ENCODE results near the gene THSD4.

Gene THSD4

DNA sequence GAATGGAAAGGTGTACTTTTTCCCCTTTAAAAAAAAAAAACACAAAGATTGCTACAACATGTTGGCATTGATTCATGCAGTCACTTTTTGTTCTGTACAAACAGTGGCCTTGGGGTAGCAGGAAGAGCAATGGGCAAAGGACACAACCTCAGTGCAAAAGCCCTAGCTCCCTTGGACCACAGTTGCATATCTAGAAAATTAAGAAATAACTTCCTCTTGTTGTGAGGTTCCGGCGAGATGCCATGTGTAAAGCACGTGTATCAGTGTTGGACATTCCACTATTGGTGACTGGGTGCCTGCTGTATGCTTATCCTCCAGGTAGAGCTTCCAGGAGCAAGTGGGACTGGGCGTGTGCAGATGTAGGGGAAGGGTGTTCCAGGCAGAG lies 164.5 kb downstream of the THSD4 start:
- Histone ChIP-seq H3K79me2 (ENCODE audit: insufficient read depth, low read length) (no peaks in the 10 kb centered on the region), H3K4me3 (ENCODE audit: low read depth, low read length, poor library complexity, severe bottlenecking) (no peak overlapping the region), H3K4me2 (ENCODE audit: low read length) (no peak overlapping the region), H3K27me3 (ENCODE audit: insufficient read depth, low read length) (no peaks in the 10 kb centered on the region), H3K9me3 (ENCODE audit: low read length) (no peaks in the 10 kb centered on the region), H4K20me1 (ENCODE audit: insufficient read depth, low read length) (no peaks in the 10 kb centered on the region), H3K36me3 (ENCODE audit: insufficient read depth, low read length) (no peaks in the 10 kb centered on the region), H3K9me2 (ENCODE audit: low read depth, low read length) (no peaks in the 10 kb centered on the region), H3K9ac (ENCODE audit: low read length) (no peak overlapping the region), H3F3A (ENCODE audit: insufficient read depth, low read length) (no peaks in the 10 kb centered on the region), H2AFZ (ENCODE audit: low read length) (no peak overlapping the region), H3K4me1 (ENCODE audit: insufficient read depth, low read length, severe bottlenecking) (no peaks in the 10 kb centered on the region), H3K27ac (ENCODE audit: low read depth, low read length, poor library complexity, severe bottlenecking) (no peak overlapping the region)
- TF ChIP-seq, protein P1, sequence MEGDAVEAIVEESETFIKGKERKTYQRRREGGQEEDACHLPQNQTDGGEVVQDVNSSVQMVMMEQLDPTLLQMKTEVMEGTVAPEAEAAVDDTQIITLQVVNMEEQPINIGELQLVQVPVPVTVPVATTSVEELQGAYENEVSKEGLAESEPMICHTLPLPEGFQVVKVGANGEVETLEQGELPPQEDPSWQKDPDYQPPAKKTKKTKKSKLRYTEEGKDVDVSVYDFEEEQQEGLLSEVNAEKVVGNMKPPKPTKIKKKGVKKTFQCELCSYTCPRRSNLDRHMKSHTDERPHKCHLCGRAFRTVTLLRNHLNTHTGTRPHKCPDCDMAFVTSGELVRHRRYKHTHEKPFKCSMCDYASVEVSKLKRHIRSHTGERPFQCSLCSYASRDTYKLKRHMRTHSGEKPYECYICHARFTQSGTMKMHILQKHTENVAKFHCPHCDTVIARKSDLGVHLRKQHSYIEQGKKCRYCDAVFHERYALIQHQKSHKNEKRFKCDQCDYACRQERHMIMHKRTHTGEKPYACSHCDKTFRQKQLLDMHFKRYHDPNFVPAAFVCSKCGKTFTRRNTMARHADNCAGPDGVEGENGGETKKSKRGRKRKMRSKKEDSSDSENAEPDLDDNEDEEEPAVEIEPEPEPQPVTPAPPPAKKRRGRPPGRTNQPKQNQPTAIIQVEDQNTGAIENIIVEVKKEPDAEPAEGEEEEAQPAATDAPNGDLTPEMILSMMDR (IDR thresholded peaks at IDR 0.05; ENCODE audit: low read length): no peak
- TF ChIP-seq EZH2 (IDR thresholded peaks at IDR 0.05; ENCODE audit: borderline replicate concordance, low read length): no peak

DNA sequence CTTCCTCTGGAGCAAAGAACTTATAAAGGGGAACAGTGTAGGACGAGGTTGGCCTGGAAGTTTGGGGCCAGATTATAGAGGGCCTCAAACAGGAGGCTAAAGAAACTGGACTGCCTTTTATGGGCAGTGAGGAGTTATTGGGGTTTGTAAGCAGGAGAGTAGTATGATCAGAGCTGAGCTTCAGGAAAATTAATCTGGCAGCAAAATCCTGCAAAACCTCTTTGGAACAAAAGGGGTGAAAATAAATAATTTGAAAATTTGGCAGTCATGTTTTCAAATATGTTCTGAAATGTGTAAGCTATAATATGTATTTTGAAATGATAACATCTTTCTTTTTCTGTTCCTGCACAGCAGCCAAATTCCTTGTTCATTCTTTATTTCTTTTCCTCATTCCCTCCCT lies 164.9 kb downstream of the THSD4 start:
- Histone ChIP-seq H2AFZ (ENCODE audit: low read length) (no peak overlapping the region), H4K20me1 (ENCODE audit: insufficient read depth, low read length) (no peaks in the 10 kb centered on the region), H3K9ac (ENCODE audit: low read length) (no peak overlapping the region), H3K4me2 (ENCODE audit: low read length) (no peak overlapping the region), H3F3A (ENCODE audit: insufficient read depth, low read length) (no peaks in the 10 kb centered on the region), H3K27ac (ENCODE audit: low read depth, low read length, poor library complexity, severe bottlenecking) (no peak overlapping the region), H3K4me1 (ENCODE audit: insufficient read depth, low read length, severe bottlenecking) (no peaks in the 10 kb centered on the region), H3K36me3 (ENCODE audit: insufficient read depth, low read length) (no peaks in the 10 kb centered on the region), H3K4me3 (ENCODE audit: low read depth, low read length, poor library complexity, severe bottlenecking) (no peak overlapping the region), H3K27me3 (ENCODE audit: insufficient read depth, low read length) (no peaks in the 10 kb centered on the region), H3K79me2 (ENCODE audit: insufficient read depth, low read length) (no peaks in the 10 kb centered on the region), H3K9me2 (ENCODE audit: low read depth, low read length) (no peaks in the 10 kb centered on the region), H3K9me3 (ENCODE audit: low read length) (no peaks in the 10 kb centered on the region)
- TF ChIP-seq, protein P1 (IDR thresholded peaks at IDR 0.05; ENCODE audit: low read length): no peak
- TF ChIP-seq EZH2 (IDR thresholded peaks at IDR 0.05; ENCODE audit: borderline replicate concordance, low read length): no peak

GRCh38 chr15:71281256-71281655 lies 166.0 kb downstream of the THSD4 start:
- H3K4me2 ChIP-seq (ENCODE audit: low read length): no peak overlapping the region

More at GRCh38 chr15:71281256-71281655, 166.0 kb downstream of the THSD4 start:
- no peaks in the 10 kb centered on the region for H3K4me1 ChIP-seq (ENCODE audit: insufficient read depth, low read length, severe bottlenecking)
- no peaks in the 10 kb centered on the region for H3K9me3 ChIP-seq (ENCODE audit: low read length)
- no peaks in the 10 kb centered on the region for H3K79me2 ChIP-seq (ENCODE audit: insufficient read depth, low read length)
- H3K9ac ChIP-seq (ENCODE audit: low read length): no peak overlapping the region
- H2AFZ ChIP-seq (ENCODE audit: low read length): no peak overlapping the region
- no peaks in the 10 kb centered on the region for H3K36me3 ChIP-seq (ENCODE audit: insufficient read depth, low read length)
- no peak overlapping the region for H3K4me3 ChIP-seq (ENCODE audit: low read depth, low read length, poor library complexity, severe bottlenecking)
- no peaks in the 10 kb centered on the region for H3F3A ChIP-seq (ENCODE audit: insufficient read depth, low read length)
- no peak overlapping the region for H3K27ac ChIP-seq (ENCODE audit: low read depth, low read length, poor library complexity, severe bottlenecking)
- H3K27me3 ChIP-seq (ENCODE audit: insufficient read depth, low read length): no peaks in the 10 kb centered on the region
- H3K9me2 ChIP-seq (ENCODE audit: low read depth, low read length): no peaks in the 10 kb centered on the region
- TF ChIP-seq, protein P1 (IDR thresholded peaks at IDR 0.05; ENCODE audit: low read length): no peak
- no peak for TF ChIP-seq EZH2 (IDR thresholded peaks at IDR 0.05; ENCODE audit: borderline replicate concordance, low read length)
- no peaks in the 10 kb centered on the region for H4K20me1 ChIP-seq (ENCODE audit: insufficient read depth, low read length)
